ENCODE data around the gene AURKB.
"Not testable (repeated sequence)": the region's sequence is repeated elsewhere in the genome, so short reads cannot be mapped to it uniquely, and the experiment has no call there.

AURKB gene

GRCh38 chr17:8209907-8210760 lies at the start of gene AURKB:
AURKB (minus strand) TSS chr17:8210575; CDS start chr17:8210224, 351 bp downstream.
- peak; percentile 84 for DNase-seq

DNA sequence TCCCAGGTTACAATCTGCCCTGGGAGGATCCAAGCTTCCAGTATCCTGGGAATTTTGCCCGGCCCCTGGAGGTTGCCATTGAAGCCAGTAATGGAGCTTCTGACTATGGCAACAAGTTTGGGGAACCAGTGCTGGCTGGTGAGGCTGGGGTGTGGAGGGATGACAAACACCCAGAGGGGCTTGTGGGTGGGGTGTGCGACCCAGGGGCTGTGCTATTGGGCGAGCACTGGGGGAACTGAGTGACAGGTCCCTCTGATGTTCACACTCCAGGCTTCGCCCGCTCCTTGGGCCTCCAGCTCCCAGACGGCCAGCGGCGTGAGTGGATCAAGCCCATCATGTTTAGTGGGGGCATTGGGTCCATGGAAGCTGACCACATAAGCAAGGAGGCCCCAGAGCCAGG lies 47.4 kb upstream of the AURKB start:
- no peak for DNase-seq

DNA sequence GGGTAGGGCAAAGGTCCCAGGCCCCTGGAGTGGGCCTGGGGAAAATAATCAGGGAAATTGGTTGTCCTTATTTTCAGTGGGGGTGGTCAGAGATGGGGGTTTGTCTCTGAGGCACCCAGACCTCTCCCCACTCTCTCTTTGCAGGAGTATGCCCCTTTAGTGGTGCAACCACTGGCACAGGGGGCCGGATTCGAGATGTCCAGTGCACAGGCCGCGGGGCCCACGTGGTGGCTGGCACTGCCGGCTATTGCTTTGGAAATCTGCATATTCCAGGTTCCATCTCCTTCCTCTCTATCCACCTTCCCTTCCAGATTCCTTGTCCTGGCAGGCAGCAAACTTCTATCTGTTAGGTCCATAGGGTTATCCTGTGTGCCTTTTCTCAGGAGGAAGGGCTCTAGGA lies 46.3 kb upstream of the AURKB start:
- DNase-seq = no peak

DNA sequence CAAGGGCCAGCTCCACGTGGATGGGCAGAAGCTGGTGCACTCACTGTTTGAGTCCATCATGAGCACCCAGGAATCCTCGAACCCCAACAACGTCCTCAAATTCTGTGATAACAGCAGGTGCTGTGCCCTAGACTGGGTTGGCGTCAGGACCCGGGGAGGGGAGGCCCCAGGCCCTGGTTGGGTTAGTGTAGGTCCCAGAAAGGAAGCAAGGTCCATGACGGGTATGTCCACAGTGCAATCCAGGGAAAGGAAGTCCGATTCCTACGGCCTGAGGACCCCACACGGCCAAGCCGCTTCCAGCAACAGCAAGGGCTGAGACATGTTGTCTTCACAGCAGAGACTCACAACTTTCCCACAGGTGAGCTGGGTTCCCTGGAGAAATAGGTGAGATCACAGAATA lies 45.9 kb upstream of the AURKB start:
- DNase-seq = no peak

DNA sequence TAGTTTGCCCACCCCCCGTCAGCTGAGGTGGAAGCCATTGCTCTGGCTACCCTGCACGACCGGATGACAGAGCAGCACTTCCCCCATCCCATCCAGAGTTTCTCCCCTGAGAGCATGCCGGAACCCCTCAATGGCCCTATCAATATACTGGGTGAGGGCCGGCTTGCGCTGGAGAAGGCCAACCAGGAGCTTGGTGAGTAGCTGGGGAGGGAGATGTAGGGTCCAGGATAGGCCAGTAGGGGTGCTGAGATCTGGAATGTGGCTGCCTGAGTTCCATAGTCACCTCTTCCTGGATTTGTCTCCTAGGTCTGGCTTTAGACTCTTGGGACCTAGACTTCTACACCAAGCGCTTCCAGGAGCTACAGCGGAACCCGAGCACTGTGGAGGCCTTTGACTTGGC lies 45.1 kb upstream of the AURKB start:
- no peak for DNase-seq

DNA sequence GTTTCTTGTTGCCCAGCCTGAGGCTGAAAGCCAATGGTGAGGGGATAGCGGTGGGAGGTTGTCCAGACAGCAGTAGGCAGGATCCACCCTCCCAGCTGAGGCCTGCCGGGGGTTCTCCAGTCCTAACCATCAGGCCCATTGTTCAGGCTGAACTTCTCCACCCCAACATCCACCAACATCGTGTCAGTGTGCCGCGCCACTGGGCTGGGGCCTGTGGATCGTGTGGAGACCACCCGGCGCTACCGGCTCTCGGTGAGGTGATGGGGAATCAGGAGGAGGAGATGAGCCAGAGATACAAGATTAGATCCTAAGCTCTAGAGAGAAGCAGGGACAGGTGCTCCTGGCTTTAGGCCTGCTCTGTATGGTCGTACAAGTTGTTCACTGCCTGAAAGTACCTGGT lies 44.5 kb upstream of the AURKB start:
- DNase-seq = no peak

- DNase-seq = no peak
Observed at GRCh38 chr17:8253801-8254200, 43.4 kb upstream of the AURKB start.

GRCh38 chr17:8251411-8251810 lies 41.0 kb upstream of the AURKB start:
- not testable (repeated sequence) for DNase-seq

DNA sequence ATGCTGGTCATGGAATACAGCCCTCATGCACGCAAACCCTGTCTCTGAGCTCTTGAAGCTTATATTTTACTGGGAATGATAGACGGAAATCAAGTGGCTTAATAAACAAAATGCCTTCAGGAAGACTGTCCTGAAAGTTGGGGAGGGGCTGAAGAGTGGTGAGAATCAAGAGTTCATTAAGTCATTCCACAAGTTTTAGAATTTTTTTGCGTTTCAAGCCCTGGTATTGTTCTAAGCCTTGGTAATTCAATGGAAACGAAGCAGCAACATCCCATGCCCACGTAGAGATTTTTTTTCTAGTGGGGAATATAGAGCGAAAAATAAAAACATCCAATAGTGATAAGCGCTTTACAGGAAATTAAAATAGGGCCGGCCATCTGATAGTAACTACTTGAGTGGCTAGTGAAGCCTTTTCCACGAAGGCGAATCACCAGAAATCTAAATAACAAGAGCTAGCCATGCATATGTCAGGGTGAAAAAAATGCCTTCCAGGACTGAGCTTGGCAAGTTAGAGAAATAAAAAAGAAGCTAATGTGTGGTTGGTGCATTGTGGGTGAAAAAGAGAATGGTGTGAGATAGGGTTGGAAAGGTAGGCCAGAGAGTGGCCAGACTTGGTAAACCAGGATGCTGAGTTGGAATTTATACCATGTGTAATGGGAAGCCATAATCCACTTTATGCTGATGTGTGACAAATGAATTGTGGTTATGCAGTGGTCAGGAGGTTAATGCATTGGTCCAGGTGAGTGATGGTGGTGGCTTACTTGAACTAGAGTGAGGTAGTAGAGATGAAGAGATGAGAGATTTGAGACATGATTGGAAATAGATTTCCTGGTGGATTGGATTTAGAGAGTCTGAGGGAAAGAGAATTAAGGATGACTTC lies 39.5 kb upstream of the AURKB start:
- no peak for DNase-seq

DNA sequence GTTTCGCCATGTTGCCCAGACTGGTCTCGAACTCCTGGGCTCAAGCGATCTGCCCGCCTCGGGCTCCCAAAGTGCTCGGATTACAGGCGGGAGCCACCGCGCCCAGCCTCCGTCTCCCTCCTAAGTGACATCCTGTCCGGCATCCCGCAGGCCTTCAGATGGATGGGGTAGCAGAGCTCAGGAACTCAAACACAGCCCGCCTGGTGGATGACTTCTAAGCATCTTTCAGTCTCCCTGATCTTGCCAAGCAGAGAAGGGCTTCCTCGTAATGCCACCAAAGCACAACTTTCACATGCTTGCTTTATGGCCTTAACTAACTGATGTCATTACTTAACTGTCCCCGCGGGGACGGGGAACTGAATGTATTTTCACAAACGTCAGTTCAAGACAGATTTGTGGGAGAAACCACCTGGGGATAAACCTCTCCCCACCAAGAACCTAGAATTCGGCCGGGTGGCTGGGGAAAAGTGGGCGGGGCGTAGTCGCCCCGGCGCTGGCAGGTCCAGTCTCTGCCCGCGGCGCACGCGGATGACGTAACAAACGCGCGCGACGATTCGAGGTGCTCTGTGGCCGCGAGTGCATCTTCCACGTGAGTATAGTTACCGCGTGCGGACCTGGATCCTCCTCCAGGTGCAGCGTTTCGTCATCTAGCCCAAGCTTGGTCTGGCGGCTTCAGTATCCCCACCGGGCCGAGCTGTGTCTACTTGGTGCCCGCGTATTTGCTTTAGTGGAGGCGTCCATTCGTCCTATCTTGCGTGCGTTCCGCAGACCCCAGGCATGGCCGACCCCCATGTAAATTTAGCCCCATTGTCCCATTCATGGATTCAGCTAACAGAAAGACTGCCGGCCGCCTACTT lies 38.6 kb upstream of the AURKB start, which contains the start of gene PFAS:
PFAS (plus strand) TSS at position 539 of the 857 bp plus-strand sequence. CDS start 4,649 bp downstream, outside the sequence.
- DNase-seq = peak; percentile 91

DNA sequence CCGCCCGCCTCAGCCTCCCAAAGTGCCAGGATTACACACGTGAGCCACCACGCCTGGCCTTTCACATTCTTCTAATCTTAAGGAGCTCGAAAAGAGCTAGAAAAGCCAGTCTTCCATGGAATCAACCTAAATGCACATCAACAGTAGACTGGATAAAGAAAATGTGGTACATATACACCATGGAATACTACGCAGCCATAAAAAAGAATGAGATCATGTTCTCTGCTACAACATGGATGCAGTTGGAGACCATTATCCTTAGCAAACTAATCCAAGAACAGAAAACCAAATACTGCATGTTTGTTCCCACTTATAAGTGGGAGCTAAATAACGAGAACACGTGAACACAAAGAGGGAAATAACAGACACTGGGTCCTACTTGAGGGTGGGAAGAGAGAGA lies 34.4 kb upstream of the AURKB start:
- DNase-seq = no peak

- no peak for DNase-seq
Observed at GRCh38 chr17:8243827-8244226, 33.5 kb upstream of the AURKB start.

DNA sequence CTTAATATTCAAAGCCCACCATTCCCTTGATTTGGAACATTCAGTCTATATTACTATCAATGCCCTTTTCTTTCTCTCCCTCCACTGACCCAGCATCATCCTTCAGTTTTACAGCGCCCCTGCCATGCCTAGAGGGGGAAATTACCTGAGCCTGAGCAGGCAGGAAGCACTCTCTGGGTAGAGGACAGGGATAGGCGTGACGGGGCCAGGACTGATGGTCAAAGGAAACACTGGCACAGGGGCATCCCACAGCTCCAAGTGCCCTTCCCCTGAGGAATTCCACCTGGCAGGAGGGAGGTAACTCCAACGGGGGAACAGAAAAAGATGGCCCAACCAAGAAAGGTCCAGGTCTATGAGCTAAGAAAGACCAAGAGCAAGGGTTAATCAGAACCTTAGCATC lies 27.5 kb upstream of the AURKB start:
- DNase-seq = no peak

- no peak for DNase-seq
Observed at GRCh38 chr17:8237175-8237574, 26.8 kb upstream of the AURKB start.

DNA sequence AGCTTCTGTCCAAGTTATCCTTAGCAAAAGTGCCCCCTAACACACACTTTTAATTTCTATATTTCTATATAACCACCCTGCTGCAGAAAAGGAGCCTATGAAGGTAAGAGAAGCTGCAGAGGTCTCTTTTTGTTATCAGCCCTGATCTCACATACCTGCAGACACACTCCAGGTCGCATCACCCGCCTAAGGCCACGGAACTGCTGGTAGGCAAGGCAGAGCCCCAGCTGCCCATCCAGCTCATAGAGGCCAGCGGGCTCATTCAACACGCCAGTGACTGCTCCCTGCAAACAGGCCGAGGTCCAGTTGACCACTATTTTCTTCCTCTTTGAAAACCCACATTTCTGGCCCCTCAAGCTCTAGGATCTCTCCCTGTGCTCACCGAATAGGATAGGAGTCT lies 25.3 kb upstream of the AURKB start:
- no peak for DNase-seq

GRCh38 chr17:8234361-8235270 lies 24.2 kb upstream of the AURKB start:
- DNase-seq = no peak

DNA sequence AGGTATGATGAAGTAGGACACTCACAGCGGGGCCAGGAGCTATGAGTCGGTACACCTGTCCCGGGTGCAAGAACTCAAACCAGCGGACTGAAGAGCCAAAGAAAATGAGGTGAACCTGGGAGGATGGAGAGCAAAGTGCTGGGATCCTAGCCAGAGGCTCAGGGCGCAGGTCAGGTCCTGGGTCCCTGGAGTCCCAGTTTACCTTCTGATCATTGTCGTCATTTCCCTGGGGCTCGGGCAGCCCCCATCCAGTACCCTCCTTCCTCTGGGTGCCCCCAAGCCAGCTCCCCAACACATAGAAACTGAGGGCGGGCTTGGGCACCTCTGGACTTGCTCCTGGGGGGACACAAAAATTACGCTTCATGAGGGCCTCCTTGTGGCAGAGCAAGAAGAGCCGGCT lies 21.3 kb upstream of the AURKB start:
- no peak for DNase-seq

GRCh38 chr17:8227238-8227581 lies 16.8 kb upstream of the AURKB start:
- no peak for DNase-seq

DNA sequence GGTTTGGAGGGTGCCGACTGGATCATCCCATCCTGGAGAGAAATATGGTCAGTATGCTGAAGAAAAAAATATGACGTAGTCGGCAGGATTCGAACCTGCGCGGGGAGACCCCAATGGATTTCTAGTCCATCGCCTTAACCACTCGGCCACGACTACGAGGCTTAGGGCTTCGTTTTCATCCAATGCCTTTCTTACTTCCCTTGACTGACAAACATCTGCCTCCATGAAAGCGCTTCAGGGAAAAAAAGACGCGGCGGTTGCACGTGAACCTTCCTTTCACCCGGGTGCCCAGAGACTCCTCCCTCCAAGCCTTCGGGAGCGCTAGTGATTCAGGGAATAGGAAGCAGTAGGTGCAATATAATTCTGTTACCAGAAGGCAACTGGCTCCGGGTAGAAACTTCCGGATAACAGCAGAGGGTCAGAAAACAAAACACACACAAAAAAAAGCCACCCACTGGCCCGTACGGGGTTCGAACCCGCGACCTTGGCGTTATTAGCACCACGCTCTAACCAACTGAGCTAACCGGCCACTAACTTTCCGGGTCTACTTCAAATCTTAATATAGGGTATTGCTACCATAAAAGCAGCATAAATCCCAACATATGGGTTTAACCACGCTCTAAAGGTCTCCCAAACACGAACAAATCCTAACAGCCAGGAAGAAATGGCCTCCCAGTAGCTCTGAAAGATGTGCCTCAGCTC lies 16.3 kb upstream of the AURKB start:
- no peak for DNase-seq

- DNase-seq = peak; percentile 41
Observed at GRCh38 chr17:8225813-8226535, 15.6 kb upstream of the AURKB start.

All from activated effector memory CD4-positive, alpha-beta T cell treated with Interleukin-2 at 50 U/mL for 16 hours (primary cell).